ENCODE data around the gene NKAIN1. TPM values are rescaled to one million over a fixed set of nuclear protein-coding genes. Genes with fewer than 3 reads are reported as not detected.

The NKAIN1 gene
- polyA plus RNA-seq, 2 of the 4 experiments (the other 2 are of a cell fraction) = 0.74 to 0.80 TPM

GRCh38 chr1:31145648-31146047 is 94.0 kb downstream of the NKAIN1 start:
- ChIA-PET POLR2A (interaction anchor here (0.6 kb wide), 1 partner anchor 427 kb away, joined by 3 read pairs; no protein-coding TSS in a partner anchor), CTCF (no interaction called here)
- H3K4me2 ChIP-seq = no peak overlapping the region
- no peak overlapping the region for H3K4me3 ChIP-seq
- no peak overlapping the region for H3K27ac ChIP-seq
- ATAC-seq (no peak), DNase-seq (ENCODE audit: low read depth in 1 of 2, low spot score in 1 of 2) (no peak), FAIRE-seq (no peak)
- H3K9me3 ChIP-seq = no peaks in the 10 kb centered on the region
- H3K4me1 ChIP-seq = no peaks in the 10 kb centered on the region
- TF ChIP-seq RAD21 (conservative IDR thresholded peaks at IDR 0.05 in 1 of 2, IDR thresholded peaks at IDR 0.05 in 1 of 2) (no peak), MAFK (IDR thresholded peaks at IDR 0.05; ENCODE audit: partially characterized antibody) (peak; percentile 9)
- WGBS (ENCODE audit: missing lambda C conversion rate) = 57% methylated on average over 3 of the region's 3 CpGs

- no peak for TF ChIP-seq CBX2 (IDR thresholded peaks at IDR 0.05; ENCODE audit: borderline replicate concordance, low read depth)
- no peak for TF ChIP-seq EP300 (IDR thresholded peaks at IDR 0.05)
- no peak for TF ChIP-seq TP53 (CRISPR knock-in tag; IDR thresholded peaks at IDR 0.05)
- TF ChIP-seq RARB (CRISPR knock-in tag; IDR thresholded peaks at IDR 0.05) = no peak
- TF ChIP-seq HOXA7 (CRISPR knock-in tag; IDR thresholded peaks at IDR 0.05) = no peak
- TF ChIP-seq ESRRA (IDR thresholded peaks at IDR 0.05; ENCODE audit: borderline replicate concordance, low read length) = no peak
- no peak for TF ChIP-seq ELK1 (IDR thresholded peaks at IDR 0.05; ENCODE audit: low read depth, low read length)
- TF ChIP-seq JUNB (IDR thresholded peaks at IDR 0.05) = no peak
- no peak for TF ChIP-seq BCL3 (IDR thresholded peaks at IDR 0.05)
- no peak for TF ChIP-seq TFCP2L1 (CRISPR knock-in tag; IDR thresholded peaks at IDR 0.05)
- TF ChIP-seq HEYL (CRISPR knock-in tag; IDR thresholded peaks at IDR 0.05) = no peak
- 79% methylated on average over 8 of the region's 8 CpGs for WGBS (ENCODE audit: missing lambda C conversion rate)
- POLR2A ChIA-PET = no interaction called here
- Histone ChIP-seq H3K4me3 (no peak overlapping the region), H3K4me1 (no peaks in the 10 kb centered on the region), H3K27ac (no peak overlapping the region), H3K4me2 (no peak overlapping the region), H3K9me3 (no peaks in the 10 kb centered on the region)
- CTCF ChIA-PET = interaction anchor here (0.7 kb wide), 1 partner anchor 75 kb away, joined by 5 read pairs; no protein-coding TSS in a partner anchor
- no peak for FAIRE-seq
- DNase-seq (ENCODE audit: low read depth in 1 of 2, low spot score in 1 of 2) = no peak
- no peak for ATAC-seq
Measured at GRCh38 chr1:31144442-31144841, 95.2 kb downstream of the NKAIN1 start.

- CTCF ChIA-PET = no interaction called here
- no peak for ATAC-seq
- Histone ChIP-seq H3K4me1 (no peaks in the 10 kb centered on the region), H3K4me3 (no peak overlapping the region), H3K27ac (no peak overlapping the region), H3K4me2 (no peak overlapping the region), H3K9me3 (no peaks in the 10 kb centered on the region)
- WGBS (ENCODE audit: missing lambda C conversion rate) = 94% methylated on average over 4 of the region's 4 CpGs
- no peak for DNase-seq (ENCODE audit: low read depth in 1 of 2, low spot score in 1 of 2)
- POLR2A ChIA-PET = no interaction called here
- no peak for TF ChIP-seq FOSB (CRISPR knock-in tag; IDR thresholded peaks at IDR 0.05)
- TF ChIP-seq HDAC2 (IDR thresholded peaks at IDR 0.05) = no peak
- no peak for FAIRE-seq
Measured at GRCh38 chr1:31143455-31143854, 96.2 kb downstream of the NKAIN1 start.

GRCh38 chr1:31142406-31142805 is 97.3 kb downstream of the NKAIN1 start:
- Histone ChIP-seq H3K27ac (no peak overlapping the region), H3K4me2 (no peak overlapping the region), H3K4me3 (no peak overlapping the region), H3K9me3 (no peaks in the 10 kb centered on the region), H3K4me1 (no peaks in the 10 kb centered on the region)
- CTCF ChIA-PET = no interaction called here
- FAIRE-seq (no peak), DNase-seq (ENCODE audit: low read depth in 1 of 2, low spot score in 1 of 2) (no peak), ATAC-seq (no peak)
- no peak for TF ChIP-seq POLR2AphosphoS2 (conservative IDR thresholded peaks at IDR 0.05; ENCODE audit: low read length)
- no peak for TF ChIP-seq CTCF (IDR thresholded peaks at IDR 0.05)
- TF ChIP-seq HOXA7 (CRISPR knock-in tag; IDR thresholded peaks at IDR 0.05) = no peak
- no peak for TF ChIP-seq FOSB (CRISPR knock-in tag; IDR thresholded peaks at IDR 0.05)
- no peak for TF ChIP-seq TFCP2L1 (CRISPR knock-in tag; IDR thresholded peaks at IDR 0.05)
- no peak for TF ChIP-seq ELK1 (IDR thresholded peaks at IDR 0.05; ENCODE audit: low read depth, low read length)
- no peak for TF ChIP-seq RFX5 (IDR thresholded peaks at IDR 0.05)
- TF ChIP-seq MAX (IDR thresholded peaks at IDR 0.05) = no peak
- no peak for TF ChIP-seq PBX3 (IDR thresholded peaks at IDR 0.05)
- POLR2A ChIA-PET = no interaction called here
- WGBS (ENCODE audit: missing lambda C conversion rate) = 97% methylated on average over 4 of the region's 4 CpGs

Data from A549 (cell line).